Measurements from ENCODE around the gene STX8. TPM values are rescaled to one million over a fixed set of nuclear protein-coding genes. Genes with fewer than 3 reads are reported as not detected.

Gene STX8
- total RNA-seq, 2 donors from 2014 or later, result 46.6 to 72.4 TPM

DNA sequence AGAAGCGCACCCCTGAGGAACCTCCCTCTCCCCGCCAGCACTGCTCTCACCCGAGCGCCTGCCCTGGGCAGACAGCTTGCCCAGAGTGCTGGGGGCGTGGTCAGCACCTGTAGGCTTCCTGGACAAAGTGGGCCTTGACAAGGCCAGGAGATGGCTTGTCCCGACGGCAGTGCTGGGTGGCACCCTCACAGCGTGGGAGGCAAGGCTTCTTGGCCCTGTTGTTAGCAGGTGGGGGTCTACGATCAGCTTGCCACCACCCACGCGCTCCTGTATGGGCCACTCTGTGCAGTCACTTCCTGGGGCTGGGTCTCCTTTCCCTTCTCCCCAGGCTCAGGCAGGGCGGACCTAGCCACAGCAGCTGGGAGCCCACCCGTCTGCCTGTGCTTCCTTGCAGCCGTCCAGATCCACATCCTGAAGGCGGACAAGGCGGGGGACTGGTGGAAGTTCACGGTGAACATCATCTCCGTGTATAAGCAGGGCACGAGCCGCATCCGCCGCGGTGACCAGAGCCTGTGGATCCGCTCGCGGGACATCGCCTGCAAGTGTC lies 336.3 kb downstream of the STX8 start:
- DNase-seq (ENCODE audit: low spot score), result no peak
- H3K4me1 ChIP-seq (replicated peaks), result no peaks in the 10 kb centered on the region
- no peaks in the 10 kb centered on the region for H3K9me3 ChIP-seq
- WGBS, result 48% methylated on average over 11 of the region's 27 CpGs
- peak overlapping the region; percentile 78 to 90 for H3K27ac ChIP-seq
- no peaks in the 10 kb centered on the region for H3K27me3 ChIP-seq (replicated peaks; ENCODE audit: insufficient read depth)
- no peak for TF ChIP-seq POLR2AphosphoS5 (IDR thresholded peaks at IDR 0.05)
- TF ChIP-seq, protein P1, sequence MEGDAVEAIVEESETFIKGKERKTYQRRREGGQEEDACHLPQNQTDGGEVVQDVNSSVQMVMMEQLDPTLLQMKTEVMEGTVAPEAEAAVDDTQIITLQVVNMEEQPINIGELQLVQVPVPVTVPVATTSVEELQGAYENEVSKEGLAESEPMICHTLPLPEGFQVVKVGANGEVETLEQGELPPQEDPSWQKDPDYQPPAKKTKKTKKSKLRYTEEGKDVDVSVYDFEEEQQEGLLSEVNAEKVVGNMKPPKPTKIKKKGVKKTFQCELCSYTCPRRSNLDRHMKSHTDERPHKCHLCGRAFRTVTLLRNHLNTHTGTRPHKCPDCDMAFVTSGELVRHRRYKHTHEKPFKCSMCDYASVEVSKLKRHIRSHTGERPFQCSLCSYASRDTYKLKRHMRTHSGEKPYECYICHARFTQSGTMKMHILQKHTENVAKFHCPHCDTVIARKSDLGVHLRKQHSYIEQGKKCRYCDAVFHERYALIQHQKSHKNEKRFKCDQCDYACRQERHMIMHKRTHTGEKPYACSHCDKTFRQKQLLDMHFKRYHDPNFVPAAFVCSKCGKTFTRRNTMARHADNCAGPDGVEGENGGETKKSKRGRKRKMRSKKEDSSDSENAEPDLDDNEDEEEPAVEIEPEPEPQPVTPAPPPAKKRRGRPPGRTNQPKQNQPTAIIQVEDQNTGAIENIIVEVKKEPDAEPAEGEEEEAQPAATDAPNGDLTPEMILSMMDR (IDR thresholded peaks at IDR 0.05), result peak in 1 of 4 experiments; percentile 6
- TF ChIP-seq POLR2A (IDR thresholded peaks at IDR 0.05), result peak; percentile 11
- intact Hi-C loops (cut with DNase I), result no loop called here
- H3K36me3 ChIP-seq, result no peaks in the 10 kb centered on the region
- peak overlapping the region; percentile 33 to 48 for H3K4me3 ChIP-seq

DNA sequence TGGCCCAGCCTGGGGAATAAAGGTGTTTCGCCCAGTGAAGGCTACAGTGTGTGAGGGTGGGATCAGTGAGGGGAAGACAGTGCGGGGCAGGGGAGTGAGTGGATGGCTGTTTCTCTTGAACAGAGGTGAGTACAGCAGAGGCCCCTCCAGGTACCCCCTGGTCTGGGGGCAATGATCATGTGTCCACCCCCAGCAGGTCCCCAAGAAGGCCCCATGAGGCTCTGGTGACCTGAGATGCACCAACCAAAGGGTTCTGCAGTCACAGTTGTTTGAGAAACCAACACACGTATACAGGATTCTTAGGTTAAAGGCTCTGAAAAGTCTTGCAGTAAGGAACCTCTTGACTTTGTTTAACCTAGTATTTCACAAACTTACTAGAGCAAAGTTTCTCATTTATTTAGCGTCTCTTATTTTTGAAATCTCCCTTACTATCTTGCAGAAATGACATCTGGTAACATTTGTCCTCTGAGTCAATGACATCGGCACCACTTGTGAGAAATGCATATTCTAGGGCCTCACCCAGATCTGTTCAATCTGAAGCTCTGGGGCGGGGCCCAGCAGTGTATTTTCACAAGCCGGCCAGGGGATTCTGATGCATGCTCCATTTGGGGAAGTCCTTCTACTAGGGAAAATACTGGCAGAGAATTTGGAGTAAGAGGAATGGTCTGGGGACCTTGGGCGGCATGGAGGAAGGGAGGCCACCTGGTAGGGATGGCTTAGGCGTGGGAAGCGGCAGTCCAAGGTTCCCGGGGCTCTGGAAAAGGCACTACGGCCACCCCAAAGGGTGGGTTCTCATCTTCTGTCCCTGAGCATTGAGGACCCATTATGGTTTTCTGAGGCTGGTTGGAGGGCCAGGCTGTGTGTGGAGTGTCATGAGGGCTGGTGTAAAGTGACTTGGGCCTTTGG lies 337.0 kb downstream of the STX8 start:
- WGBS, result 85% methylated on average over 12 of the region's 12 CpGs
- H3K27ac ChIP-seq, result peak overlapping the region; percentile 78 to 90

DNA sequence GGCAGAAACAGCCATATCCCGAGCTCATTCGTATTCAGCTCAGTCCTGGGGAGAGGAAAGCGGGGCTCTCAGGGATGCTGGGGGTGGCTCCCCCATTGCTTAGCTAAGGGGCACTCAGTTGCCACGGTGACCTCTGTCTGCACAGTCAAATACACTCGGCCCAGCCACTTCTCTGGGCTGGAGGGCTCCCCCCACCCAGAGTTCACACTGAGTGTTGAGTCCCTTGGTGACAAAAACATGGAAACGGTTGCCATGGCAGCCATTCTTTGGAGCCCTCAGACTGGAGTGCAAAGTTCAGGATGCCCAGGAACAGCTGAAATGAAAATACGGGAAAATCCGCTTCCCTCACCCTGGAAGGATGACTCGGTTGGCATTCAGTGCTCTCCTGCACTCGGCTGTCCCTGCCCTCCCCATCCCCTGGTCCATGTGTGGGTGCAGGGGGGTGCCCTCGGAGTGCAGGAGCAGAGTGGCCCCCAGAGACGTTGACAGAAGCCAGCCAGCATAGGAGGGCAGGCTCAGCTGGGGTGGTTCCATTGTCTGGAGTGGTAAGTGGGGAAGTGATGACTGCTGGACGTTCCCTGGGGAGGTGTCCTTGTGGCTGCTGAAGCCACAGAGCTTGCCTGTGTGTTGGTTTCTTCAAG lies 337.8 kb downstream of the STX8 start:
- no peaks in the 10 kb centered on the region for H3K27me3 ChIP-seq (replicated peaks; ENCODE audit: insufficient read depth)
- intact Hi-C loops (cut with DNase I), result no loop called here
- no peak for DNase-seq (ENCODE audit: low spot score)
- no peak overlapping the region for H3K27ac ChIP-seq
- TF ChIP-seq POLR2AphosphoS5 (IDR thresholded peaks at IDR 0.05) (no peak), POLR2A (IDR thresholded peaks at IDR 0.05) (no peak)
- TF ChIP-seq, protein P1 (IDR thresholded peaks at IDR 0.05), result no peak
- H3K4me1 ChIP-seq (replicated peaks), result no peaks in the 10 kb centered on the region
- no peaks in the 10 kb centered on the region for H3K9me3 ChIP-seq
- WGBS, result 85% methylated on average over 12 of the region's 13 CpGs
- H3K36me3 ChIP-seq, result no peaks in the 10 kb centered on the region
- no peak overlapping the region for H3K4me3 ChIP-seq

More for the DNA sequence above, 337.0 kb downstream of the STX8 start:
- Histone ChIP-seq H3K4me3 (no peak overlapping the region), H3K36me3 (no peaks in the 10 kb centered on the region), H3K4me1 (replicated peaks) (no peaks in the 10 kb centered on the region), H3K27me3 (replicated peaks; ENCODE audit: insufficient read depth) (no peaks in the 10 kb centered on the region), H3K9me3 (no peaks in the 10 kb centered on the region)
- DNase-seq (ENCODE audit: low spot score), result no peak
- intact Hi-C loops (cut with DNase I), result no loop called here
- TF ChIP-seq POLR2A (IDR thresholded peaks at IDR 0.05) (no peak), POLR2AphosphoS5 (IDR thresholded peaks at IDR 0.05) (no peak)
- TF ChIP-seq, protein P1 (IDR thresholded peaks at IDR 0.05), result no peak

DNA sequence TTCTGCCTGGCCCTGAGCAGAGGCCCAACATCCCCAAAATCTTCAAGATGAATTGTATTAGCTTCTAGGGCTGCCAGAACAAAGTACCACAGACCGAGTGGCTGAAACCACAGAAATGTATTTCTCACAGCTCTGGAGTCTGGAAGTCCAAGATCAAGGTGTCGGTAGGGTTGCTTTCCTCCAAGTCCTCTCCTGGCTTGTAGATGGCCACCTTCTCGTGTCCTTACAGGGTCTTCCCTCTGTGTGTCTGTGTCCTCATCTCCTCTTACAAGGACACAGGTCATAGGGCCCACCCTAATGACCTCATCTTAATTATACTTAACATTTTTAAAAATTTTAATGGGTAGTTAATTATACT lies 338.6 kb downstream of the STX8 start:
- Histone ChIP-seq H3K4me1 (replicated peaks) (no peaks in the 10 kb centered on the region), H3K27me3 (replicated peaks; ENCODE audit: insufficient read depth) (no peaks in the 10 kb centered on the region), H3K9me3 (no peaks in the 10 kb centered on the region), H3K4me3 (no peak overlapping the region), H3K27ac (no peak overlapping the region), H3K36me3 (no peaks in the 10 kb centered on the region)
- WGBS, result 97% methylated on average over 3 of the region's 3 CpGs
- TF ChIP-seq, protein P1 (IDR thresholded peaks at IDR 0.05), result no peak
- TF ChIP-seq POLR2AphosphoS5 (IDR thresholded peaks at IDR 0.05) (no peak), POLR2A (IDR thresholded peaks at IDR 0.05) (no peak)
- DNase-seq (ENCODE audit: low spot score), result no peak
- intact Hi-C loops (cut with DNase I), result no loop called here

Data from prostate gland (tissue), 2 donors.